Inflammatory macrophage treated with lipopolysaccharide for 1 hour (primary cell): Measurements from ENCODE around the gene LYPLA2.
A peak's percentile ranks its signal among the peaks of the same experiment; 100 is the strongest.
"Not testable (repeated sequence)": the region's sequence is repeated elsewhere in the genome, so short reads cannot be mapped to it uniquely, and the experiment has no call there.

Experiments
- DNase-seq, 2 donors: peaks; one replicate each; pipeline ENCODE4 v3.0.0-alpha.2; 2020 to 2022

LYPLA2 gene

GRCh38 chr1:23779826-23780371 is 11.0 kb upstream of the LYPLA2 start:
- DNase-seq = peak in 1 of 2 donors; percentile 23

GRCh38 chr1:23783141-23783540 is 7.8 kb upstream of the LYPLA2 start:
- DNase-seq = not testable (repeated sequence)

- DNase-seq = no peak
Measured at GRCh38 chr1:23784846-23785245, 6.1 kb upstream of the LYPLA2 start.

- no peak for DNase-seq
Measured at GRCh38 chr1:23787701-23788100, 3.2 kb upstream of the LYPLA2 start.

- no peak for DNase-seq
Measured at GRCh38 chr1:23788695-23789094, 2.2 kb upstream of the LYPLA2 start.

GRCh38 chr1:23791516-23792047 is 637 bp downstream of the LYPLA2 start:
- DNase-seq = no peak

GRCh38 chr1:23792151-23792945 is 1.4 kb downstream of the LYPLA2 start:
- DNase-seq = no peak

- no peak for DNase-seq
Measured at GRCh38 chr1:23793018-23793781, 2.3 kb downstream of the LYPLA2 start.

- no peak for DNase-seq
Measured at GRCh38 chr1:23793861-23794731, 3.2 kb downstream of the LYPLA2 start.

- not testable (repeated sequence) for DNase-seq
Measured at GRCh38 chr1:23794732-23795182, 3.8 kb downstream of the LYPLA2 start.

- no peak for DNase-seq
Measured at GRCh38 chr1:23795676-23796465, 4.9 kb downstream of the LYPLA2 start.

GRCh38 chr1:23796466-23797271 is 5.7 kb downstream of the LYPLA2 start:
- DNase-seq = no peak

GRCh38 chr1:23797478-23798448 is 6.8 kb downstream of the LYPLA2 start:
- DNase-seq = no peak

GRCh38 chr1:23798662-23799142 is 7.8 kb downstream of the LYPLA2 start:
- DNase-seq = no peak

- no peak for DNase-seq
Measured at GRCh38 chr1:23799255-23799569, 8.3 kb downstream of the LYPLA2 start.

GRCh38 chr1:23799570-23800399 is 8.8 kb downstream of the LYPLA2 start:
- peak in 1 of 2 donors; percentile 35 for DNase-seq

- DNase-seq = peak; percentile 92 to 96
Measured at GRCh38 chr1:23800400-23801337, 9.7 kb downstream of the LYPLA2 start, which contains the start of gene GALE. TSS of gene GALE (minus strand) at chr1:23800754. CDS start at chr1:23799007, 1,747 bp downstream.
